ENCODE results near the gene DPYSL5.

DPYSL5 gene

DNA sequence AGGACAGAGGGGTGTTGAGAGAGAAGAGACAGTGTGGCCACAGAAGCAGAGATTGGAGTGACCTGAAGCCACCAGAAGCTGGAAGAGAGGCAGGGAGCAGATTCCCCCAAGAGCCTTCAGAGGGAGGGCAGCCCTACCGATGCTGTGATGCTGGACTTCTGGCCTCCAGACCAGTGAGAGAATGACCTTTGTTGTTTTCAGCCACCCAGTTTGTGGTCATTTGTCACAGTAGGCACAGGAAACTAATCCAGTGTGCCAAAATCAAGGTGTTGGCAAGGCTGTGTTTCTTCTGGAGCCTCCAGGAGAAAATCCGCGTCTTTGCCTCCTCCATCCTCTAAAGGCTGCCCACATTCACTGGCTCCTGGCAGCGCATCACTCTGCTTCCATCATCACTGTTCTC, 137.9 kb downstream of the DPYSL5 start:
- H3K27me3 Mint-ChIP-seq, result no peaks in the 10 kb centered on the region
- H3K4me1 Mint-ChIP-seq, result no peaks in the 10 kb centered on the region
- no peaks in the 10 kb centered on the region for H3K36me3 Mint-ChIP-seq
- H3K27ac Mint-ChIP-seq, result no peak overlapping the region
- H3K9me3 Mint-ChIP-seq, result no peaks in the 10 kb centered on the region
- ATAC-seq, result no peak
- no peak overlapping the region for H3K4me3 Mint-ChIP-seq

DNA sequence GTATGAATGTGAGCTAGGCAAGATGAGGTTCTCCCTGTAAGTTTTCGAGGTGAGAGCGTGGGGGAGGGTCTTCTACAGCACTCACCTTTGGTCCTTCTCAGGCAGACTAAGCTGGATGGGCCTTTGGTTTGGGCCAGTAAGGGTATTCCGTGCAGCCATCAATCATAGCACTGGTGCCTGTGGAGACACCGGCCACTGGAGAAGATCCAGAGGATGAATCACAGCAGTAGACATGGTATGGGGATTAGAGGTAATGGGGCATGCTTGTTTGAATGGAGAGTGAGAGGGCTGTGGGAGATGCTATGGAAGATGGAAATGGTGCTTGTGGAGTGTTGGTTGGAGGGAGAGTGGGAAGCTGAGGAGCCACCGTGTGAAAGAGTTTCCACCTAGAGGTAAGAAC, 138.6 kb downstream of the DPYSL5 start:
- no peaks in the 10 kb centered on the region for H3K36me3 Mint-ChIP-seq
- H3K27ac Mint-ChIP-seq, result no peak overlapping the region
- H3K9me3 Mint-ChIP-seq, result no peaks in the 10 kb centered on the region
- H3K27me3 Mint-ChIP-seq, result no peaks in the 10 kb centered on the region
- no peaks in the 10 kb centered on the region for H3K4me1 Mint-ChIP-seq
- no peak overlapping the region for H3K4me3 Mint-ChIP-seq
- ATAC-seq, result no peak

DNA sequence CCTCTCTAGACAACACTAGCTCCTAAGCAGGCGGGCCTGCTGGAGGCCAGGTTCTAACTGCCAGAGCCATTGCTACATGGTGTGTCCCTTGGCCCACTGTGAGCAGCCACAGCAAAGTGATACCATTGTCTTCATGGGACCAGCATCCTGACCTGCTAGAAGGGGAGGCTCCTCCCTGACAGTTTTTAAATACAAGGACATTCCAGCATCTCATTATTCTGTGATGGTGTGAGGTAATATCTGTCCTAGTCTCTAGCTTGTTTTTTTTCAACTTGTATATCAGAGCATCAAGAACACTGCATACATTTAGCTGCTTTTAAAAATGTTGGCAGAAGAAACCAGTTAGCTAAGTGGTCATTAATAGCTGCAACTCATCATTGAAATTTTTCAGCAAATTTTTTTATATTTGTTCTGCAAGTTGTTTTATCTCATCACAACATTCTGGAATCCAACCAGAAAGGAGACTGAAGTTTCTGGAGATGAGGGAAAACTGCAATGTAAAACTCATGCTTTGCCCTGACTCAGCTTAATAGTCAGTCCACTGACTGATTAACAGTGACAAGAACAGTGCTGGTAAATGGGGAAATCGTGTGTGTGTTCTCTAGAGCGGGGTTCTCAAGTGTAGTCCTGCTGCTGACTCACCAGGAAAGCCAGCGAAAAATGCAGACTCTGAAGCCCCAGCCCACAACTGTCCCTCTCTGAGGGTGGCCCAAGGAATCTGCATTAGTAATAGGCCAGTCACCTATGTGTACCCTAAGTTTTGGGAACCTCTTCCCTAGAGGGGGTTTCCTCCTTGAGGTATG, 140.3 kb downstream of the DPYSL5 start:
- H3K4me3 Mint-ChIP-seq, result no peak overlapping the region
- ATAC-seq, result no peak
- no peaks in the 10 kb centered on the region for H3K4me1 Mint-ChIP-seq
- no peak overlapping the region for H3K27ac Mint-ChIP-seq
- no peaks in the 10 kb centered on the region for H3K36me3 Mint-ChIP-seq
- H3K9me3 Mint-ChIP-seq, result no peaks in the 10 kb centered on the region
- no peaks in the 10 kb centered on the region for H3K27me3 Mint-ChIP-seq

DNA sequence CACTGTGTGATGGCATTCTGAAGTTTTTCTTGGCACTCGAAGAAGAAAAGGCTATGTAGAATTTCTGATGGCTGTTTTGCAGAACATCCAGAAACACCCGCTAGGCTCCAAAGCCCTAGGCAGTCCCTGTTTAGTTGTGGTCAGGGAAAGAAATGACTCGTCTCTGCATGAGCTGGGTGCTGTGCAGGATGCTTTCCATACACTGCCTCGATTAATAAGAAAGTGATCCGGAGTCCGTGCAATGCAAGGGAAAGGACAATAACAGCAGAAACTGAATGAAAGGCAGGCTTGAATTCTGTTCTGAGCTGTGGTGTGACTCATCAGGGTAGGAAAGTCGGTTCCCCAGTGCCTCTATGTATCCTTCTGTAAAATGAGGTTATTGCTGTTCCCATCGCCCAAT, 141.2 kb downstream of the DPYSL5 start:
- H3K27me3 Mint-ChIP-seq, result no peaks in the 10 kb centered on the region
- no peak for ATAC-seq
- H3K9me3 Mint-ChIP-seq, result no peaks in the 10 kb centered on the region
- H3K4me3 Mint-ChIP-seq, result no peak overlapping the region
- H3K4me1 Mint-ChIP-seq, result no peaks in the 10 kb centered on the region
- H3K27ac Mint-ChIP-seq, result no peak overlapping the region
- no peaks in the 10 kb centered on the region for H3K36me3 Mint-ChIP-seq

DNA sequence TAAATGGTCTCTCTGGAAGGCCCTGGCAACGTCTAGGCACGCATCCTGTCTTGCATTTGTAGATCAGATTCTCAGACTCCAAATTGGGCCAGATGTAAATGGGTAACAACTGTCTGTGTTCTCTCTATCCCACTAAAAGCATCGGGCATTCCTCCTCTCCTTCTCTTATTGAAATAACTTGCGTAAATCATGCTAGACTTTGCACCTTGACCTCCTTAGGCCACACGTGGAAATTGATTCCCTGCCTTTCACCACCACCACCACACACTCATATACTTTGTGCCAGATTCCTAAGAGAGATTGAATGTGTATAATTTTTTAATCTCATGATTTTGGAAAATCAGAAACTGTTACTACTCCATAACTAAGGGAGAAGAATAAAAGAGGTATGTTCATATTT, 143.8 kb downstream of the DPYSL5 start:
- Mint-ChIP-seq H3K27me3 (no peaks in the 10 kb centered on the region), H3K36me3 (no peaks in the 10 kb centered on the region), H3K4me1 (no peaks in the 10 kb centered on the region), H3K9me3 (no peaks in the 10 kb centered on the region), H3K4me3 (no peak overlapping the region), H3K27ac (no peak overlapping the region)
- no peak for ATAC-seq

DNA sequence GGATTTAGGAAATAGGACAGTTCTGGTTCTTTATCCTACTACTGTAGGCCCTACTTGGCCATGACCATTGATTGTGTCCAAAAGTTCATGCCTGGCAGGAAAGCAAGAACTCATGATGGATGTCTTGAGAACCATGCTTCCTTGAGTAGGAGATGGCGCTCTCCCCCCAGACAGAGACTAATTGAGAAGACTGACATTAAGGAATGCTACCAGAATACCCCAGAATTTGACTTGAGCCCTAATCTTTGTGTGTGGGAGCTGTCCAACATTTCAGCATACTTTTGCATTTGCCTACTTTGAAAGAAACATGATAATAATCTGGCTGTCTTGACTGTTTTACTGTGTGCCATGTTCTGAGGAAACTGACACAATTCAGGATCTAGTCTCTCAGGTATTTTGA, 145.8 kb downstream of the DPYSL5 start:
- Mint-ChIP-seq H3K36me3 (no peaks in the 10 kb centered on the region), H3K4me3 (no peak overlapping the region), H3K27ac (no peak overlapping the region), H3K9me3 (no peaks in the 10 kb centered on the region), H3K27me3 (no peaks in the 10 kb centered on the region), H3K4me1 (no peaks in the 10 kb centered on the region)
- ATAC-seq, result no peak

DNA sequence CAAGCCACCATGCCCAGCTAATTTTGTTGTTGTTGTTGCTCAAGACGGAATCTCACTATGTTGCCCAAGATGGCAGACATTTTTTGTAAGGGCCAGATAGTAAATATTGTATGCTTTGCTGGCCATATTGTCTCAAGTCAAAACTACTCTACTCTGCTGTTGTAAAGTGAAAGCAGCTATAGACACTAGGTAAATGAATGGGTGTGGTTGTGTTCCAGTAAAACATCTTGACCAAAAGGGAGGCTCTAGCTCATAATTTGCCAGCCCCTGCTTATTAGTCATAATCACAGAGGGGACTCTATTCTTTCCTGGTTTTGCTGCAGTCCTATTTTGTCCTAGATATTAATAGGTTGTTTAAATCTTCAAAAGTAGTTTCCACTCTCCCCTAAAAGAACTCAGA, 147.1 kb downstream of the DPYSL5 start:
- no peak overlapping the region for H3K4me3 Mint-ChIP-seq
- H3K27me3 Mint-ChIP-seq, result no peaks in the 10 kb centered on the region
- no peak for ATAC-seq
- H3K9me3 Mint-ChIP-seq, result no peaks in the 10 kb centered on the region
- peaks cover under 1% of the 10 kb centered on the region for H3K4me1 Mint-ChIP-seq
- H3K27ac Mint-ChIP-seq, result no peak overlapping the region
- H3K36me3 Mint-ChIP-seq, result no peaks in the 10 kb centered on the region

DNA sequence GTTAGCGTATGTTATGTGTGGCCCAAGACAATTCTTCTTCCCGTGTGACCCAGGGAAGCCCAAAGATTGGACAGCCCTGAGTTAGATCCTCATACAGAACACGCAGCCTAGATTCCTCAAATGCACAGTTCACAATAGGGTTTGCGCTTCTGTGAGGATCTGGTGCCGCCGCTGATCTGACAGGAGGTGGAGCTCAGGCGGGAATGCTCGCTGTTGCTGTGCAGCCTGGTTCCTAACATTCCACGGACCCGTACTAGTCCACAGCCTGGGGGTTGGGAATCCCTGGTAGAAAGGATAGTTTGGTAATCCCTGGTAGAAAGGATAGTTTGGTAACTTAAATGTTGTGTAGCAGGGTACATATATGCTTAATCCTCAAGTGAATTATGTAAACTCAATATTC, 149.5 kb downstream of the DPYSL5 start:
- no peaks in the 10 kb centered on the region for H3K9me3 Mint-ChIP-seq
- H3K4me3 Mint-ChIP-seq, result no peak overlapping the region
- no peaks in the 10 kb centered on the region for H3K27me3 Mint-ChIP-seq
- no peaks in the 10 kb centered on the region for H3K36me3 Mint-ChIP-seq
- no peak overlapping the region for H3K27ac Mint-ChIP-seq
- no peak for ATAC-seq
- H3K4me1 Mint-ChIP-seq, result peaks cover 7% of the 10 kb centered on the region

DNA sequence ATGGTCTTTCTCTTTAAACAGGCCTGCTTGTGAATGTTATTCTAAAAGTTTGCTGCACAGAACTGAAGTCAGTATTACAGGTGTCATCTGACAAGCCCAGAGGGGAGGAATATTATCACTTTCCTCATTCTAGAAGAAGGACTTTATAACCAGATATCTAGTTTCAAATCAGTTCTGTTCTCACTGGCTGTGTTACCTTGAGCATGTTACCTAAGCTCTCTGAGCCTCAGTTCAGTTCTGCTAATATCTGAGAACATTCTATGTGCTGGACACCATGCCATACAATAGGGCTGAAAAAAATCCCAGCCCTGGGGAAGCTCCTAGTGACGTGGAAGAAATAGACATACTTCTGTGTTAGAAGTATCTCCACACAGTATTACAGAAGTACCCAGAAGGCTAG, 150.4 kb downstream of the DPYSL5 start:
- H3K36me3 Mint-ChIP-seq, result no peaks in the 10 kb centered on the region
- no peak overlapping the region for H3K4me3 Mint-ChIP-seq
- H3K4me1 Mint-ChIP-seq, result peaks cover 7% of the 10 kb centered on the region
- no peak for ATAC-seq
- no peaks in the 10 kb centered on the region for H3K9me3 Mint-ChIP-seq
- H3K27ac Mint-ChIP-seq, result no peak overlapping the region
- H3K27me3 Mint-ChIP-seq, result peaks cover under 1% of the 10 kb centered on the region

All from stimulated activated memory B cell treated with anti-CD40 and anti-IgM and Interleukin-4, amounts not matched to agents 10 μg/mL and 1 μg/mL and 100 μg/mL, for 72 hours (primary cell).